Stimulated activated CD4-positive, alpha-beta T cell treated with anti-CD3 and anti-CD28 coated beads, Interleukin-1b, Interleukin-23, amount 100 ng/mL, for 1 hour (primary cell): Measurements from ENCODE around the gene NHEJ1.

Experiments
- DNase-seq, 2 donors: peaks; one replicate each; pipeline ENCODE4 v3.0.0-alpha.2; 2020; ENCODE audit warnings: low read depth in 2 of 2

Gene NHEJ1

GRCh38 chr2:219123356-219124135 lies 37.1 kb downstream of the NHEJ1 start:
- no peak for DNase-seq

- DNase-seq, result no peak
These were observed 38.2 kb downstream of the NHEJ1 start for GRCh38 chr2:219122202-219122980.

GRCh38 chr2:219120082-219120481 lies 40.5 kb downstream of the NHEJ1 start:
- DNase-seq, result no peak

- peak; percentile 7 to 41 for DNase-seq
These were observed 41.1 kb downstream of the NHEJ1 start for GRCh38 chr2:219119422-219120043.

GRCh38 chr2:219118504-219118903 lies 42.1 kb downstream of the NHEJ1 start:
- no peak for DNase-seq

GRCh38 chr2:219116776-219117646 lies 43.6 kb downstream of the NHEJ1 start:
- DNase-seq, result no peak

- no peak for DNase-seq
These were observed 47.8 kb downstream of the NHEJ1 start for GRCh38 chr2:219112651-219113338.

GRCh38 chr2:219112062-219112406 lies 48.6 kb downstream of the NHEJ1 start:
- no peak for DNase-seq

- DNase-seq, result no peak
These were observed 49.1 kb downstream of the NHEJ1 start for GRCh38 chr2:219111375-219112061.

- peak in 1 of 2 donors; percentile 14 for DNase-seq
These were observed 51.1 kb downstream of the NHEJ1 start for GRCh38 chr2:219109471-219109870.

GRCh38 chr2:219107758-219108157 lies 52.9 kb downstream of the NHEJ1 start:
- DNase-seq, result no peak

- no peak for DNase-seq
These were observed 54.4 kb downstream of the NHEJ1 start for GRCh38 chr2:219106251-219106650.

GRCh38 chr2:219104107-219105035 lies 56.2 kb downstream of the NHEJ1 start:
- no peak for DNase-seq

- DNase-seq, result no peak
These were observed 61.3 kb downstream of the NHEJ1 start for GRCh38 chr2:219099329-219099728.

- DNase-seq, result no peak
These were observed 65.1 kb downstream of the NHEJ1 start for GRCh38 chr2:219095406-219095935.

- DNase-seq, result no peak
These were observed 66.4 kb downstream of the NHEJ1 start for GRCh38 chr2:219094171-219094570.

- no peak for DNase-seq
These were observed 69.9 kb downstream of the NHEJ1 start for GRCh38 chr2:219090436-219091299.

GRCh38 chr2:219089330-219089729 lies 71.3 kb downstream of the NHEJ1 start:
- no peak for DNase-seq
